ENCODE results near the gene MFSD6.

MFSD6 gene

GRCh38 chr2:190441564-190441963 lies 33.4 kb downstream of the MFSD6 start:
- DNase-seq = no peak

- DNase-seq = no peak
Measured at GRCh38 chr2:190443055-190443454, 34.9 kb downstream of the MFSD6 start.

GRCh38 chr2:190443778-190444481 lies 35.8 kb downstream of the MFSD6 start:
- DNase-seq = peak; percentile 33

GRCh38 chr2:190444976-190445375 lies 36.8 kb downstream of the MFSD6 start:
- DNase-seq = no peak

GRCh38 chr2:190446193-190446592 lies 38.0 kb downstream of the MFSD6 start:
- no peak for DNase-seq

GRCh38 chr2:190446750-190447516 lies 38.8 kb downstream of the MFSD6 start:
- no peak for DNase-seq

- no peak for DNase-seq
Measured at GRCh38 chr2:190447766-190448165, 39.6 kb downstream of the MFSD6 start.

- no peak for DNase-seq
Measured at GRCh38 chr2:190449925-190450324, 41.8 kb downstream of the MFSD6 start.

GRCh38 chr2:190450363-190450762 lies 42.2 kb downstream of the MFSD6 start:
- no peak for DNase-seq

GRCh38 chr2:190451561-190452176 lies 43.5 kb downstream of the MFSD6 start:
- no peak for DNase-seq

GRCh38 chr2:190452433-190452832 lies 44.3 kb downstream of the MFSD6 start:
- no peak for DNase-seq

GRCh38 chr2:190454795-190455194 lies 46.6 kb downstream of the MFSD6 start:
- DNase-seq = no peak

- no peak for DNase-seq
Measured at GRCh38 chr2:190455358-190456095, 47.4 kb downstream of the MFSD6 start.

- DNase-seq = no peak
Measured at GRCh38 chr2:190456833-190457232, 48.7 kb downstream of the MFSD6 start.

- DNase-seq = no peak
Measured at GRCh38 chr2:190457256-190457655, 49.1 kb downstream of the MFSD6 start.

- no peak for DNase-seq
Measured at GRCh38 chr2:190458352-190459107, 50.4 kb downstream of the MFSD6 start.

- no peak for DNase-seq
Measured at GRCh38 chr2:190459881-190460280, 51.7 kb downstream of the MFSD6 start.

- DNase-seq = no peak
Measured at GRCh38 chr2:190460487-190460886, 52.3 kb downstream of the MFSD6 start.

- DNase-seq = no peak
Measured at GRCh38 chr2:190462181-190462580, 54.0 kb downstream of the MFSD6 start.

GRCh38 chr2:190462611-190463010 lies 54.5 kb downstream of the MFSD6 start:
- DNase-seq = no peak

GRCh38 chr2:190465060-190465459 lies 56.9 kb downstream of the MFSD6 start:
- DNase-seq = no peak

GRCh38 chr2:190466819-190467446 lies 58.8 kb downstream of the MFSD6 start:
- peak; percentile 83 for DNase-seq

Measured in NCI-H1092 treated with DMSO at 0.1 percent for 48 hours (cell line).